ENCODE measurements around the gene ITPR3.

The ITPR3 gene

DNA sequence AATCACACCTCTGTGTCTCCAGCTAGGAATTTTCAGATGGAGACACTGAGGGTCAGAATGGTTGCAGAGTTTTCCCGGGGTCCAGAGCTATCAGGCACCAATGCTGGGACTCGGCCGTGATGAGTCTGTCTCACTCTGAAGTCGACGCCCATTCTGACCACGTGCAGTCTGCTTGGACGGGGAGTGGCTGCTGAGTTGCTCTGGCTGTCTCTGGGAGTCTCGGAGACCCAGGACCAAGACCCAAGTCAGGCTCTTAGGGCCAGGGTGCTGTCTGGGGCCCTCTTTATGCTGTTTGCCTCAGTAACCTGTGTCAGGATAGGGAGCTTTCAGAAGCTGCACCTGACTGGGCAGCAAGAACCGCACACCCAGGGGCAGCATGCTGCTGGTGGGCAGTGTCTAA, 121.0 kb downstream of the ITPR3 start:
- TF ChIP-seq CREB1 (IDR thresholded peaks at IDR 0.05; ENCODE audit: low read depth): no peak
- TF ChIP-seq, protein P1, sequence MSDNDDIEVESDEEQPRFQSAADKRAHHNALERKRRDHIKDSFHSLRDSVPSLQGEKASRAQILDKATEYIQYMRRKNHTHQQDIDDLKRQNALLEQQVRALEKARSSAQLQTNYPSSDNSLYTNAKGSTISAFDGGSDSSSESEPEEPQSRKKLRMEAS (IDR thresholded peaks at IDR 0.05): no peak
- TF ChIP-seq NFIC (IDR thresholded peaks at IDR 0.05): no peak
- no peak for TF ChIP-seq EGR1 (IDR thresholded peaks at IDR 0.05)
- TF ChIP-seq, protein P2, sequence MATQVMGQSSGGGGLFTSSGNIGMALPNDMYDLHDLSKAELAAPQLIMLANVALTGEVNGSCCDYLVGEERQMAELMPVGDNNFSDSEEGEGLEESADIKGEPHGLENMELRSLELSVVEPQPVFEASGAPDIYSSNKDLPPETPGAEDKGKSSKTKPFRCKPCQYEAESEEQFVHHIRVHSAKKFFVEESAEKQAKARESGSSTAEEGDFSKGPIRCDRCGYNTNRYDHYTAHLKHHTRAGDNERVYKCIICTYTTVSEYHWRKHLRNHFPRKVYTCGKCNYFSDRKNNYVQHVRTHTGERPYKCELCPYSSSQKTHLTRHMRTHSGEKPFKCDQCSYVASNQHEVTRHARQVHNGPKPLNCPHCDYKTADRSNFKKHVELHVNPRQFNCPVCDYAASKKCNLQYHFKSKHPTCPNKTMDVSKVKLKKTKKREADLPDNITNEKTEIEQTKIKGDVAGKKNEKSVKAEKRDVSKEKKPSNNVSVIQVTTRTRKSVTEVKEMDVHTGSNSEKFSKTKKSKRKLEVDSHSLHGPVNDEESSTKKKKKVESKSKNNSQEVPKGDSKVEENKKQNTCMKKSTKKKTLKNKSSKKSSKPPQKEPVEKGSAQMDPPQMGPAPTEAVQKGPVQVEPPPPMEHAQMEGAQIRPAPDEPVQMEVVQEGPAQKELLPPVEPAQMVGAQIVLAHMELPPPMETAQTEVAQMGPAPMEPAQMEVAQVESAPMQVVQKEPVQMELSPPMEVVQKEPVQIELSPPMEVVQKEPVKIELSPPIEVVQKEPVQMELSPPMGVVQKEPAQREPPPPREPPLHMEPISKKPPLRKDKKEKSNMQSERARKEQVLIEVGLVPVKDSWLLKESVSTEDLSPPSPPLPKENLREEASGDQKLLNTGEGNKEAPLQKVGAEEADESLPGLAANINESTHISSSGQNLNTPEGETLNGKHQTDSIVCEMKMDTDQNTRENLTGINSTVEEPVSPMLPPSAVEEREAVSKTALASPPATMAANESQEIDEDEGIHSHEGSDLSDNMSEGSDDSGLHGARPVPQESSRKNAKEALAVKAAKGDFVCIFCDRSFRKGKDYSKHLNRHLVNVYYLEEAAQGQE (IDR thresholded peaks at IDR 0.05; ENCODE audit: low read depth): no peak
- TF ChIP-seq TEAD4 (IDR thresholded peaks at IDR 0.05): no peak
- TF ChIP-seq YY1 (IDR thresholded peaks at IDR 0.05; ENCODE audit: low read depth): no peak
- TF ChIP-seq, protein P3, sequence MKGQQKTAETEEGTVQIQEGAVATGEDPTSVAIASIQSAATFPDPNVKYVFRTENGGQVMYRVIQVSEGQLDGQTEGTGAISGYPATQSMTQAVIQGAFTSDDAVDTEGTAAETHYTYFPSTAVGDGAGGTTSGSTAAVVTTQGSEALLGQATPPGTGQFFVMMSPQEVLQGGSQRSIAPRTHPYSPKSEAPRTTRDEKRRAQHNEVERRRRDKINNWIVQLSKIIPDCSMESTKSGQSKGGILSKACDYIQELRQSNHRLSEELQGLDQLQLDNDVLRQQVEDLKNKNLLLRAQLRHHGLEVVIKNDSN (IDR thresholded peaks at IDR 0.05): no peak
- no peak for TF ChIP-seq CEBPB (IDR thresholded peaks at IDR 0.05)
- no peak for TF ChIP-seq ZBTB7A (IDR thresholded peaks at IDR 0.05; ENCODE audit: low read depth)
- no peak for TF ChIP-seq TCF12 (IDR thresholded peaks at IDR 0.05; ENCODE audit: low read depth)
- TF ChIP-seq EP300 (IDR thresholded peaks at IDR 0.05; ENCODE audit: borderline replicate concordance): no peak
- TF ChIP-seq RAD21 (IDR thresholded peaks at IDR 0.05; ENCODE audit: low read depth): no peak
- no peak for TF ChIP-seq TAF1 (IDR thresholded peaks at IDR 0.05; ENCODE audit: low read depth)
- no peak for TF ChIP-seq FOXM1 (IDR thresholded peaks at IDR 0.05; ENCODE audit: borderline replicate concordance, low read depth)

DNA sequence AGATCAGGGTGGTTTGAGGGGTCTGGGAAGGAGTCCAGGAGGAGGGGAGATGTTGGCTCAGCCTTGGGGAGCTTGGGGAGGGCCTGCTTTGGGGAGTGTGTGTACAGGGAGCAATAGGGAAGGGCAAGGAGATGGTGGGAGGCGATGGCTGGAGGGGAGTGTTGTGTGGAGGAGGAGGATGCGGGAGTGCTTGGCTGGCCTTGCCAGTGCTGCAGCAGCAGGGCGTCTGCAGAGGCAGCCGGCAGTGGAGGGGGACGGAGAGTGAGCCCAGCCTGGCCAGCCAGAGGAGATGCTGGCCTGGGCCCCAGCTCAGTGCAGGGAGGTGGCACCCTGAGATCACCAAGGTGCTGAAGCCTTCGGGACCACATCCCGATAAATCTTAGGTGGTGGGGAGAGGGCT, 121.7 kb downstream of the ITPR3 start:
- no peak for TF ChIP-seq CEBPB (IDR thresholded peaks at IDR 0.05)
- no peak for TF ChIP-seq CREB1 (IDR thresholded peaks at IDR 0.05; ENCODE audit: low read depth)
- no peak for TF ChIP-seq YY1 (IDR thresholded peaks at IDR 0.05; ENCODE audit: low read depth)
- TF ChIP-seq EGR1 (IDR thresholded peaks at IDR 0.05): no peak
- TF ChIP-seq TCF12 (IDR thresholded peaks at IDR 0.05; ENCODE audit: low read depth): no peak
- no peak for TF ChIP-seq TAF1 (IDR thresholded peaks at IDR 0.05; ENCODE audit: low read depth)
- TF ChIP-seq, protein P3 (IDR thresholded peaks at IDR 0.05): no peak
- TF ChIP-seq, protein P2 (IDR thresholded peaks at IDR 0.05; ENCODE audit: low read depth): no peak
- TF ChIP-seq ZBTB7A (IDR thresholded peaks at IDR 0.05; ENCODE audit: low read depth): no peak
- TF ChIP-seq TEAD4 (IDR thresholded peaks at IDR 0.05): no peak
- TF ChIP-seq RAD21 (IDR thresholded peaks at IDR 0.05; ENCODE audit: low read depth): no peak
- TF ChIP-seq, protein P1 (IDR thresholded peaks at IDR 0.05): no peak
- no peak for TF ChIP-seq FOXM1 (IDR thresholded peaks at IDR 0.05; ENCODE audit: borderline replicate concordance, low read depth)
- no peak for TF ChIP-seq EP300 (IDR thresholded peaks at IDR 0.05; ENCODE audit: borderline replicate concordance)
- TF ChIP-seq NFIC (IDR thresholded peaks at IDR 0.05): no peak

DNA sequence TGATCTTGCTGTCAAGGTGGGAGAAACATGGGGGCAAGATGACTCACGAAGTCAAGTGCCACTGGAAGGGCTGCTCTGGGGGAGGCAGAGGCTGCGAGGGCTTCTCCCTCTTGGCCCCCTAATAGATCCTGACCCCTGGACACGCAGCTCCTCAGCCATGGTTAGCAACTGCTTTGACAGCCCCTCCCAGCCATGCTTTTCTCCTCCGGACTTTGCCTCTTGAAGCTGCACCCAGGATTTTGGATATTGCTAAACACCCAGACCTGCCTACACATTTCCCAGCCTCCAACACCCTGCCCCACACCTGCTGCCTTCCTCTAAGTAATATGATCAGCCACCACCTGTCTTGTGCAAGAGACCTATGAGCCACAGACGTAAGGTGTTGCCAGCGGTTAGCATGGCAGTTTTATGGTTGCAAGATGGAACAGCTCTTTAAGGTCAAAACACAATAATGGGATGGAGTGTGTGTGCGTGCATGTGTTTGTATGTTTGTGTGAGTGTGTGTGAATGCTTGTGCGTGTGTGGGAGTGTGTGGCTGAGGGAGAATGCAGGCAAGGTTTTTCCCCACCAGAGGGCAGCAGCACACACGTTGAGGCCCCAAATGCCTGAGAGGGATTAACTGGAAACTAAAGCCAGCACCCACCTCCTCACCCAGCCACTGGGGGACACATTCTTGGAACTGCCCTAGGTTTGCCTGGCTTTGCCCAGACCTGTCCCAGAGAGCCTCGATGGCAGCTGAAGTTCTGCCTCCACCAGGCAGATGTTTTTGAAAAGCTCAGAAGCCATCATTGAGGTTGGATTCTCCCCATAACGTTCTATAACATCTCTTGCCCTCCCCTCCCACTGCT, 123.1 kb downstream of the ITPR3 start:
- TF ChIP-seq TAF1 (IDR thresholded peaks at IDR 0.05; ENCODE audit: low read depth) (no peak), RAD21 (IDR thresholded peaks at IDR 0.05; ENCODE audit: low read depth) (peak; percentile 97), CREB1 (IDR thresholded peaks at IDR 0.05; ENCODE audit: low read depth) (no peak), NFIC (IDR thresholded peaks at IDR 0.05) (no peak), YY1 (IDR thresholded peaks at IDR 0.05; ENCODE audit: low read depth) (no peak), FOXM1 (IDR thresholded peaks at IDR 0.05; ENCODE audit: borderline replicate concordance, low read depth) (no peak), TEAD4 (IDR thresholded peaks at IDR 0.05) (peak; percentile 48), CEBPB (IDR thresholded peaks at IDR 0.05) (peak; percentile 95), ZBTB7A (IDR thresholded peaks at IDR 0.05; ENCODE audit: low read depth) (0 out of 2 replicates have a peak, but pooled peaks have one; percentile 44), TCF12 (IDR thresholded peaks at IDR 0.05; ENCODE audit: low read depth) (peak; percentile 77), EGR1 (IDR thresholded peaks at IDR 0.05) (no peak), EP300 (IDR thresholded peaks at IDR 0.05; ENCODE audit: borderline replicate concordance) (peak; percentile 5; the same call in 1 of the 2 replicates)
- TF ChIP-seq, protein P1 (IDR thresholded peaks at IDR 0.05): peak; percentile 72
- TF ChIP-seq, protein P2 (IDR thresholded peaks at IDR 0.05; ENCODE audit: low read depth): no peak
- TF ChIP-seq, protein P3 (IDR thresholded peaks at IDR 0.05): no peak

All from Ishikawa (cell line).